Karpas-422 (cell line): ENCODE data around the gene STYX. TPM values are rescaled to one million over a fixed set of nuclear protein-coding genes. Genes with fewer than 3 reads are reported as not detected.
A peak's percentile ranks its signal among the peaks of the same experiment; 100 is the strongest.

Experiments used
- DNase-seq: peaks from one replicate; pipeline ENCODE4 v3.0.0-alpha.2; 2015
- H2AFZ ChIP-seq: fragments of 200-600 bp; sonication (generic); 2 replicates; pipeline ENCODE4 v1.6.1; 2014; ENCODE audit warnings: antibody characterized with exemption, low read length, mixed read lengths
- H3K27ac ChIP-seq: fragments of 200-600 bp; sonication (generic); 2 replicates; pipeline ENCODE4 v1.5.1; 2014; ENCODE audit warnings: mild to moderate bottlenecking, low read length, moderate library complexity
- H3K27me3 ChIP-seq: fragments of 200-600 bp; sonication (generic); 2 replicates; pipeline ENCODE4 v1.6.1; 2014; ENCODE audit warnings: low read length, mixed read lengths
- H3K36me3 ChIP-seq: fragments of 200-600 bp; sonication (generic); 2 replicates; pipeline ENCODE4 v1.6.1; 2014; ENCODE audit warnings: low read length, mixed read lengths; ENCODE audit not compliant: insufficient read depth
- H3K4me1 ChIP-seq: fragments of 200-600 bp; sonication (generic); 2 replicates; pipeline ENCODE4 v1.6.1; 2014; ENCODE audit warnings: mild to moderate bottlenecking, low read length, mixed read lengths
- H3K4me2 ChIP-seq: fragments of 200-600 bp; sonication (generic); 2 replicates; pipeline ENCODE4 v1.6.1; 2014; ENCODE audit warnings: low read length, low read depth, mild to moderate bottlenecking; ENCODE audit not compliant: poor library complexity, severe bottlenecking
- H3K4me3 ChIP-seq: fragments of 200-600 bp; sonication (generic); 2 replicates; pipeline ENCODE4 v1.5.1; 2014; ENCODE audit warnings: mild to moderate bottlenecking, antibody characterized with exemption, low read length, mixed read lengths
- H3K79me2 ChIP-seq: fragments of 200-600 bp; sonication (generic); 2 replicates; pipeline ENCODE4 v1.6.1; 2014; ENCODE audit warnings: mild to moderate bottlenecking, low read length, mixed read lengths
- H3K9ac ChIP-seq: fragments of 200-600 bp; sonication (generic); 2 replicates; pipeline ENCODE4 v1.6.0; 2014; ENCODE audit warnings: low read length
- H3K9me2 ChIP-seq: fragments of 200-600 bp; sonication (generic), shearing (Covaris generic); replicated peaks from 2 replicates; pipeline ENCODE4 v1.6.0; 2014; ENCODE audit warnings: mild to moderate bottlenecking, low read length, moderate library complexity; ENCODE audit not compliant: insufficient read depth
- H3K9me3 ChIP-seq: fragments of 300-700, 200-600 bp; sonication (generic); 2 replicates; pipeline ENCODE4 v1.6.1; 2014; ENCODE audit warnings: low read length, mixed read lengths
- H4K20me1 ChIP-seq: fragments of 200-600 bp; sonication (generic); 2 replicates; pipeline ENCODE4 v1.6.1; 2014; ENCODE audit warnings: mild to moderate bottlenecking, antibody characterized with exemption, low read length, low read depth; ENCODE audit not compliant: insufficient read depth
- total RNA-seq: library from RNA; depleted of rRNA; stranded (reverse); fragments of >200 nt; shearing (Covaris generic); gene quantifications from 2 replicates; pipeline ENCODE4 v1.2.3, GENCODE V29; 2014; ENCODE audit warnings: low replicate concordance

Gene STYX
- total RNA-seq, 1 experiment from 2014 or later: 40.5 TPM

DNA sequence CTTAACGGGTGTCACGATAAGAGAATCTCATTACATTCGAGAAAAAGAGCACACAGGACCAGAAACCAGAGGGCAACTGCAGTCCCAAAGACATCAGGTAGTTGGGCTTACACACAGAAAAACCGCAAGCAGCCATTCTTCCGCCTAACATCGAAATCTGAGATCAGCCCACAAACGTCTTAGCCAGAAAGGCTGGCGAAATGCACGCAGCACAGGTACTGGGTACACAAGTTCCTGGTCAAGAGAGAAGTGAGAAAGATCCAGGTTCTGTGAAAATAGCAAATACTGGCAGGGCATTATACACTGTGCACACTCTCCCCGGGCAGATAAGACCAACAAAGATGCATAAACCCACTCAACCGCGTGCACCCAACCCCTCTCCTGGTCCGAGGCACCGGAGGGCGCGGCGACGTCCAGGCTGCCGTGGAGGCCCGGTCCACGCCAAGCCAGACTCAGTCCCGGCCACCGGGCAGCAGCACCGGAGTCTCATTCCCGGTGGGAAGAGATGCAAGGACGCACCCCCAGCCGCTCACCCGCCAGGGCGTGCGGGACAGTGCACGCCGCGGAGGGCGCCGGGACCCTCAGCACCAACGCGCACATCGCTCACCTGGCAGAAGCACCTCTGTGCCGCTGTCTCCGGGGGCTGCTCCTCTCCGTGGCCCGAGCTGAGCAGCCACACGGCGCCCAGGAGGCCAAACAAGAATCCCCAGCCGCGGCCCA lies 35.0 kb upstream of the STYX start:
- H3K27ac ChIP-seq: peak overlapping the region; percentile 2
- H3K9ac ChIP-seq: peak overlapping the region; percentile 83
- H3K9me3 ChIP-seq: no peaks in the 10 kb centered on the region
- peak overlapping the region; percentile 94 for H2AFZ ChIP-seq
- no peaks in the 10 kb centered on the region for H3K9me2 ChIP-seq
- DNase-seq: peak; percentile 88
- no peaks in the 10 kb centered on the region for H3K36me3 ChIP-seq
- H3K4me1 ChIP-seq: peaks cover 33% of the 10 kb centered on the region
- peaks cover 54% of the 10 kb centered on the region for H3K79me2 ChIP-seq
- peak overlapping the region; percentile 78 for H3K4me2 ChIP-seq
- H4K20me1 ChIP-seq: peaks cover 21% of the 10 kb centered on the region
- H3K27me3 ChIP-seq: no peaks in the 10 kb centered on the region
- H3K4me3 ChIP-seq: peak overlapping the region; percentile 93

DNA sequence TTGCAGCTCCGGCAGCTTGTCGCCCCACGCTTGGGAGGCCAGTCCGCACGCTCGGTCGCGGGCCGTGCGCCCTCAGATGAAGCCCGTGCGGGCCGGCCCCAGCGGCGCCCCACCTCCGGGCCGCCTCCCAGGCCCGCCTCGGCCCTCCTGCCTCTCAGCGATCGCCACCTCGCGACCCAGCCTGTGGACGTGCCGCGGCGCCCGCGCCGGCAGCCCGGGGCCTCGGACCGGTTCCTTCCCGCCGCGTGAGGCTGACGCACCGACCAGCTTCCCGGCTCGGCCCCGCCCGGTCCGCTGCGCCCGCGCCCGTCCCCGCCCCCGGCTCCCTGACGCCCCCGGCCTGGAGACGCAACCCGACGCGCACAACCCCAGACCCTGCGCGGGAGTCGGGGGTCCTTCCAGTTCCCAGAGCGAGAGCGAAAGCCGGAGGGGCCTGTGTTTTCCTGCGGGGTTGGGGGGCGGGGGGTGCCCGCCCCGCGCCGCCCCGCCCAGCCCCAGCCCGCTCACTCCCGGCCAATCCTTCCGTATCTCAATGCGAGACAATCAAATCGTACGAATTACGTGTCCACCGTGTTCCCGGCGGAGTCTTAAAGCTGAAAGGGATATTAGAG lies 34.4 kb upstream of the STYX start, which contains the start of gene ERO1A:
Gene ERO1A (minus strand): TSS at position 78 of the 611 bp plus-strand sequence. CDS start 77 bp downstream, at position 1.
- H3K36me3 ChIP-seq: no peaks in the 10 kb centered on the region
- H3K4me3 ChIP-seq: peak within 1 kb of the TSS; percentile 93
- peak within 1 kb of the TSS; percentile 2 for H3K27ac ChIP-seq
- H2AFZ ChIP-seq: peak within 1 kb of the TSS; percentile 94
- H3K9me2 ChIP-seq: no peaks in the 10 kb centered on the region
- H4K20me1 ChIP-seq: peaks cover 18% of the 10 kb centered on the region
- DNase-seq: peak; percentile 87
- H3K9ac ChIP-seq: peak within 1 kb of the TSS; percentile 83
- peaks cover 36% of the 10 kb centered on the region for H3K4me1 ChIP-seq
- no peaks in the 10 kb centered on the region for H3K27me3 ChIP-seq
- peaks cover 47% of the 10 kb centered on the region for H3K79me2 ChIP-seq
- no peaks in the 10 kb centered on the region for H3K9me3 ChIP-seq
- peak within 1 kb of the TSS; percentile 78 for H3K4me2 ChIP-seq

DNA sequence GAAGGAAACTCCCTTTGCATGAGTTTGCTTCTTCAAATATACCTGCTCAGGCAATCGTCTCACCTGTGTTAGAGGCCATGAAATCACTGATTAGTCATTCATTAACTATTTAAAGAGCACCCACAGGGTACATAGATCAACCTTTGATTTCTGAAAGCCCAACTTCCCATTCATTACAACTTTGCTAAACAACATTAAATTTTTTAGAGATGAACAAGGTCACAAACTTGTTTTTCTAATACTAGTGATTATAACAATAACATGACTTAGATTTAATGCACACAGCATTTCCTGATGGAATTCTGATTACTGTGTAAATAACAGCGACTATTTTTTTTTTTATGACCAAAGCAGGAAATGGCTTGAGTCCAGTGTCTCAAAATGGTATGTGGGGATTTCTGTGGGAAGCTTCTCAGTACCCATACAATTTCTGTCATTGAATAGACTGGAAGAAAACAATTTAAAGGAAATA lies 29.2 kb upstream of the STYX start:
- H3K4me2 ChIP-seq: no peak overlapping the region
- H3K79me2 ChIP-seq: no peaks in the 10 kb centered on the region
- H3K27me3 ChIP-seq: no peaks in the 10 kb centered on the region
- H3K9me2 ChIP-seq: no peaks in the 10 kb centered on the region
- no peak overlapping the region for H3K9ac ChIP-seq
- no peak overlapping the region for H2AFZ ChIP-seq
- no peak overlapping the region for H3K4me3 ChIP-seq
- H4K20me1 ChIP-seq: no peaks in the 10 kb centered on the region
- H3K9me3 ChIP-seq: no peaks in the 10 kb centered on the region
- no peaks in the 10 kb centered on the region for H3K36me3 ChIP-seq
- DNase-seq: no peak
- peaks cover 8% of the 10 kb centered on the region for H3K4me1 ChIP-seq
- no peak overlapping the region for H3K27ac ChIP-seq

DNA sequence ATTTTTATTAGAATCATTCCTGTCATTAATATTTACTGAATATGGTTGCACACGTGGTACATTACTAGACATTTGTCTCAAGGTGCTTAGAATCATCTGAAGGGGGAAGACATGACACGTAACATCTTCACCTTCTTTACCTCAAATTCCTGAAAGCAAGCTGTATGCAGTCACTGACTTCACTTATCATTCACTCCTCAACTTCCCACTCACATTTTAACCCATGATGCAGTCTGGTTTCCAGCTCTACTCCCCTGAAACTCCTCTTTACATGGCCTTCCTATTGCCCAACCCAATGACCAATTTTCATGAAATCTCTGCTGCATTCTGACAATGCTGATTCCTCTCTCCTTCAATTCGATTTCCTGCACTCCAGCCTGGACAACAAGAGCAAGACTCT lies 28.7 kb upstream of the STYX start:
- DNase-seq: no peak
- H3K4me2 ChIP-seq: no peak overlapping the region

DNA sequence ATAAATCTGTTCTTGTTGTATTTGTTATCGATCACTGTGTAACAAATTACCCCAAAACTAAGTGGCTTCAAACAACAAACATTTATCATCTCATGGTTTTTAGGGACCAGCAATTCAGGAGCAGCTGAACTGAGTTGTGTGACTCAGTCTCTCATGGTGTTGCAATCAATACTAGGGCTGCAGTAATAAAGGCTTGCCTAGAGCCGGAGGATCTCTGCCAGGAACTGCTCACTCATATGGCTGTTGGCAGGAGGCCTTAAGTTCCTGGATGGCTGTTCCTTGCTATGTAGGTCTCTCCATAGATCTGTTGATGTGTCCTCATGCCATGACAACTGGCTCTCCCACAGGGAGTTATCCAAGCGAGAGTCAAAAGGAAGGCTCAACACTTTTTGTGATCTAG lies 26.7 kb upstream of the STYX start:
- H4K20me1 ChIP-seq: peaks cover 7% of the 10 kb centered on the region; the same call in 1 of the 2 replicates
- no peak overlapping the region for H3K4me3 ChIP-seq
- peaks cover 14% of the 10 kb centered on the region for H3K4me1 ChIP-seq
- H3K36me3 ChIP-seq: peaks cover 1% of the 10 kb centered on the region; the same call in 1 of the 2 replicates
- no peak for DNase-seq
- no peaks in the 10 kb centered on the region for H3K27me3 ChIP-seq
- no peaks in the 10 kb centered on the region for H3K9me3 ChIP-seq
- no peak overlapping the region for H3K27ac ChIP-seq
- no peaks in the 10 kb centered on the region for H3K9me2 ChIP-seq
- H3K9ac ChIP-seq: no peak overlapping the region
- no peak overlapping the region for H3K4me2 ChIP-seq
- no peak overlapping the region for H2AFZ ChIP-seq
- H3K79me2 ChIP-seq: peaks cover 12% of the 10 kb centered on the region

More for the DNA sequence above, 28.7 kb upstream of the STYX start:
- Histone ChIP-seq H4K20me1 (no peaks in the 10 kb centered on the region), H3K27ac (no peak overlapping the region), H3K9ac (no peak overlapping the region), H3K4me1 (peaks cover 6% of the 10 kb centered on the region), H3K36me3 (no peaks in the 10 kb centered on the region), H3K4me3 (no peak overlapping the region), H3K79me2 (no peaks in the 10 kb centered on the region), H3K27me3 (no peaks in the 10 kb centered on the region), H3K9me2 (no peaks in the 10 kb centered on the region), H2AFZ (no peak overlapping the region), H3K9me3 (no peaks in the 10 kb centered on the region)

DNA sequence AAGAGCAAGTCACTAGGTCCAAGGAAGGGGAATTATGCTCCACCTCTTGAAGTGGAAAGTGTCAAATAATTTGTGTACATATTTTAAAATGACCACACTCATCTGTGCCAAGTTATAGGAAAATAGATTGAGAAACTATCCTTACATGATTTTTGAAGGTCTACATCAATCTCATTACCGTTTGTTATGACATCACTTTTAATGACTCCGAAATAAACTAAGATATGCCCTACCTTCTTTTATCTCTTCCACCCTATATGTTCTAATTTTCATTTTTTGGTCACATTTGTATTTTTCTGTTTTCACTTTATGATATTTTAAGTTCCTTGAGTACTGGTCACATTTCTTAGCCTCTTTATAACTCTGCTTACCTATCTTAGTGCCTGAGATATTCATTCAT lies 26.3 kb upstream of the STYX start:
- peaks cover 16% of the 10 kb centered on the region for H3K79me2 ChIP-seq
- H3K4me1 ChIP-seq: peaks cover 19% of the 10 kb centered on the region
- H3K27me3 ChIP-seq: no peaks in the 10 kb centered on the region
- H3K27ac ChIP-seq: no peak overlapping the region
- H2AFZ ChIP-seq: no peak overlapping the region
- H3K9ac ChIP-seq: no peak overlapping the region
- H4K20me1 ChIP-seq: peaks cover 9% of the 10 kb centered on the region; the same call in 1 of the 2 replicates
- no peak overlapping the region for H3K4me2 ChIP-seq
- DNase-seq: no peak
- H3K36me3 ChIP-seq: peaks cover 6% of the 10 kb centered on the region; the same call in 1 of the 2 replicates
- H3K9me2 ChIP-seq: no peaks in the 10 kb centered on the region
- no peaks in the 10 kb centered on the region for H3K9me3 ChIP-seq
- H3K4me3 ChIP-seq: no peak overlapping the region

DNA sequence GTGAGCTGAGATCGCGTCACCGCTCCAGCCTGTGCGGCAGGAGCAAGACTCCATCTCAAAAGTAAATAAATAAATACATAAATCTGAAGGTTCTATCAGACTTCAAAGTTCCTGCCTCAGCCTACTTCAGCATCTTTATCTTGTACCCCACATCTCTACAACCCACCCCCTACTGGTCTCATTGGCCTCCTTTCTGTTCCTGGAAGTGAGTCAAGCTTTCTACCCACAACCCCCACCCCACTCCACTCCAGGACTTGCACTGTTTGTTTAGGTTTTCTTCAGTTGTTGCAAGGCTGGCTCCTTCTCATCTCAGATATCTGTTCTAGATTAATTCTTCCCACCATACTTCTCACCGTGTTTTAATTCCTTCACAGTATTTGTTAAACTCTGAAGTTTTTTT lies 23.7 kb upstream of the STYX start:
- no peaks in the 10 kb centered on the region for H3K9me3 ChIP-seq
- peaks cover 30% of the 10 kb centered on the region for H3K36me3 ChIP-seq
- peaks cover 37% of the 10 kb centered on the region for H3K4me1 ChIP-seq
- H3K4me2 ChIP-seq: peak overlapping the region; percentile 83
- no peaks in the 10 kb centered on the region for H3K9me2 ChIP-seq
- peak overlapping the region; percentile 65 for H3K9ac ChIP-seq
- peak overlapping the region; percentile 50 for H3K27ac ChIP-seq
- H3K79me2 ChIP-seq: peaks cover 41% of the 10 kb centered on the region
- H3K4me3 ChIP-seq: peak overlapping the region; percentile 80
- peaks cover 9% of the 10 kb centered on the region; the same call in 1 of the 2 replicates for H4K20me1 ChIP-seq
- peak overlapping the region; percentile 42 for H2AFZ ChIP-seq
- no peaks in the 10 kb centered on the region for H3K27me3 ChIP-seq
- peak; percentile 58 for DNase-seq
